Adrenal gland (tissue), 5 donors: ENCODE data around the gene SMTNL2.

Source experiments
- POLR2A ChIP-seq, 2 donors: fragments of 450-650 bp; IDR thresholded peaks; one replicate each; pipeline ENCODE4 v1.6.1; 2017; ENCODE audit warnings: antibody characterized with exemption in 2 of 2, mild to moderate bottlenecking in 2 of 2, moderate library complexity in 1 of 2
- TF ChIP-seq, protein P1 (sequence below), 6 experiments: fragments of 450-650 bp in 4 of 6; fragments of 200-600 bp in 2 of 6; sonication (generic) in 1 of 6; IDR thresholded peaks; 1 replicate in 5 of 6; 2 replicates in 1 of 6; pipeline versions ENCODE4 v1.5.1 to v1.8.0; 2016 to 2021; ENCODE audit warnings: antibody characterized with exemption in 6 of 6, mild to moderate bottlenecking in 2 of 6, moderate library complexity in 1 of 6
- donor health status: DM: no; HTN: no; CAD: no.

DNA sequence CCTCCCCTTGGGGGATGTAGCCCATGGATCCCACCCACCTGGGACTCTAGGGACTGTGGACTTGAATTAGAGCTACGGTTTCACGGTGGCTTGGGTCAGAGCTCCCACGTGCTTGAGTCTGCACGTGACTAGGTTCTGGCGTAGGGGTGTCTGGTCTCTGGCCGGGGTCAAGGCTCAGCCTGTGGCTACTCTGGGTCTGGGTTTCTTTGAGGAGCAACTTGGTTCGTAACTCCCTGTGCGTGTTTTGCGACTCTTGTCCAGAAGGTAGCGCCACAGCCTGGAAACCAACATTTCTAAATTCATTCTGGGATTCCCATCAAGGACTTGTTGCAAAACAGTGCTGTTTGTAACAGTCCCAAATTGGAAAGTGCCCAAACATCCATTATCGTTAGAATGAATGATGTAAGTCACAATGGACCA is 23.5 kb upstream of the SMTNL2 start:
- no peak for TF ChIP-seq POLR2A (IDR thresholded peaks at IDR 0.05)
- TF ChIP-seq, protein P1, sequence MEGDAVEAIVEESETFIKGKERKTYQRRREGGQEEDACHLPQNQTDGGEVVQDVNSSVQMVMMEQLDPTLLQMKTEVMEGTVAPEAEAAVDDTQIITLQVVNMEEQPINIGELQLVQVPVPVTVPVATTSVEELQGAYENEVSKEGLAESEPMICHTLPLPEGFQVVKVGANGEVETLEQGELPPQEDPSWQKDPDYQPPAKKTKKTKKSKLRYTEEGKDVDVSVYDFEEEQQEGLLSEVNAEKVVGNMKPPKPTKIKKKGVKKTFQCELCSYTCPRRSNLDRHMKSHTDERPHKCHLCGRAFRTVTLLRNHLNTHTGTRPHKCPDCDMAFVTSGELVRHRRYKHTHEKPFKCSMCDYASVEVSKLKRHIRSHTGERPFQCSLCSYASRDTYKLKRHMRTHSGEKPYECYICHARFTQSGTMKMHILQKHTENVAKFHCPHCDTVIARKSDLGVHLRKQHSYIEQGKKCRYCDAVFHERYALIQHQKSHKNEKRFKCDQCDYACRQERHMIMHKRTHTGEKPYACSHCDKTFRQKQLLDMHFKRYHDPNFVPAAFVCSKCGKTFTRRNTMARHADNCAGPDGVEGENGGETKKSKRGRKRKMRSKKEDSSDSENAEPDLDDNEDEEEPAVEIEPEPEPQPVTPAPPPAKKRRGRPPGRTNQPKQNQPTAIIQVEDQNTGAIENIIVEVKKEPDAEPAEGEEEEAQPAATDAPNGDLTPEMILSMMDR (IDR thresholded peaks at IDR 0.05), result peak in 4 of 6 experiments; percentile 34 to 46 (median 38)
